ENCODE data around the gene METRNL. TPM values are rescaled to one million over a fixed set of nuclear protein-coding genes. Genes with fewer than 3 reads are reported as not detected.
"Not testable (repeated sequence)": the region's sequence is repeated elsewhere in the genome, so short reads cannot be mapped to it uniquely, and the experiment has no call there.

Gene METRNL
- total and polyA plus RNA-seq, 2 experiments from 2014 or later, result 30.0 to 44.1 TPM

DNA sequence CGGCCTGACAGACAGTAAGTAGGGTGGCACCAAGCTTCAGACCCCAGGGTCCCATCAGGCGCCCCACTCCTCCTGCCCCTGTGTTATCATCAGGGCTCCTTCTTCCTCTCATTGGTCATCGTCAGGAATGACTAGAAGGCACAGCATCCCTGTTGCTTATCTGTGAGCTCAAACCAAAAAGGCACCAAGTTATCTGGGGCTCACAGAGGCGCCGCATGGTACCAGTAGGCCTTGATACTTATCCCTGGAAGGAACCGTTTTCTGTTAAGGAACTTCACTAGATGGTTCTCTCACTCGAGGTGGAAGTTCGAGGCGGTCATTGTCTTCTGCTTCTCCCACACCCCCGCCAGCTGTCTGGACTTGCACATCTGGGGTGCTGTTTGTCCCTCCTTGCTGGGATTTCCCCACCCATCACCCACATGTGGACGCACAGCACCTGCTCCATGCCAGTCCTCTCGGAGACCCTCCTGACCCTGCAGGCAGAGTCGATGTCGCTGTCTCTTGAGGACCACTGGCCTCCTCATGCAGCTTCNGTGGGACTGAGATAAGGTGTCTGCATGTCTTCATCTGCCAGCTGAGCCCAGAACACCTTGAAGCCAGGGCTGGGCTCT lies 52.1 kb downstream of the METRNL start:
- H3K27me3 ChIP-seq, result no peaks in the 10 kb centered on the region
- H3K4me1 ChIP-seq (ENCODE audit: low read depth), result no peaks in the 10 kb centered on the region
- no peaks in the 10 kb centered on the region for H3K9me3 ChIP-seq (ENCODE audit: low read depth)
- TF ChIP-seq, protein P1, sequence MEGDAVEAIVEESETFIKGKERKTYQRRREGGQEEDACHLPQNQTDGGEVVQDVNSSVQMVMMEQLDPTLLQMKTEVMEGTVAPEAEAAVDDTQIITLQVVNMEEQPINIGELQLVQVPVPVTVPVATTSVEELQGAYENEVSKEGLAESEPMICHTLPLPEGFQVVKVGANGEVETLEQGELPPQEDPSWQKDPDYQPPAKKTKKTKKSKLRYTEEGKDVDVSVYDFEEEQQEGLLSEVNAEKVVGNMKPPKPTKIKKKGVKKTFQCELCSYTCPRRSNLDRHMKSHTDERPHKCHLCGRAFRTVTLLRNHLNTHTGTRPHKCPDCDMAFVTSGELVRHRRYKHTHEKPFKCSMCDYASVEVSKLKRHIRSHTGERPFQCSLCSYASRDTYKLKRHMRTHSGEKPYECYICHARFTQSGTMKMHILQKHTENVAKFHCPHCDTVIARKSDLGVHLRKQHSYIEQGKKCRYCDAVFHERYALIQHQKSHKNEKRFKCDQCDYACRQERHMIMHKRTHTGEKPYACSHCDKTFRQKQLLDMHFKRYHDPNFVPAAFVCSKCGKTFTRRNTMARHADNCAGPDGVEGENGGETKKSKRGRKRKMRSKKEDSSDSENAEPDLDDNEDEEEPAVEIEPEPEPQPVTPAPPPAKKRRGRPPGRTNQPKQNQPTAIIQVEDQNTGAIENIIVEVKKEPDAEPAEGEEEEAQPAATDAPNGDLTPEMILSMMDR (IDR thresholded peaks at IDR 0.05; ENCODE audit: low read depth, low read length), result no peak
- no peak for DNase-seq (ENCODE audit: low read depth in 1 of 2, low spot score in 1 of 2)
- H3K4me3 ChIP-seq, result no peak overlapping the region
- H3K36me3 ChIP-seq, result no peaks in the 10 kb centered on the region
- H3K27ac ChIP-seq, result no peak overlapping the region

GRCh38 chr17:83132251-83133081 lies 53.1 kb downstream of the METRNL start:
- Histone ChIP-seq H3K9me3 (ENCODE audit: low read depth) (no peaks in the 10 kb centered on the region), H3K4me1 (ENCODE audit: low read depth) (no peaks in the 10 kb centered on the region), H3K27me3 (no peaks in the 10 kb centered on the region), H3K27ac (no peak overlapping the region), H3K4me3 (no peak overlapping the region), H3K36me3 (no peaks in the 10 kb centered on the region)
- TF ChIP-seq, protein P1 (IDR thresholded peaks at IDR 0.05; ENCODE audit: low read depth, low read length), result no peak
- DNase-seq (ENCODE audit: low read depth in 1 of 2, low spot score in 1 of 2), result no peak

DNA sequence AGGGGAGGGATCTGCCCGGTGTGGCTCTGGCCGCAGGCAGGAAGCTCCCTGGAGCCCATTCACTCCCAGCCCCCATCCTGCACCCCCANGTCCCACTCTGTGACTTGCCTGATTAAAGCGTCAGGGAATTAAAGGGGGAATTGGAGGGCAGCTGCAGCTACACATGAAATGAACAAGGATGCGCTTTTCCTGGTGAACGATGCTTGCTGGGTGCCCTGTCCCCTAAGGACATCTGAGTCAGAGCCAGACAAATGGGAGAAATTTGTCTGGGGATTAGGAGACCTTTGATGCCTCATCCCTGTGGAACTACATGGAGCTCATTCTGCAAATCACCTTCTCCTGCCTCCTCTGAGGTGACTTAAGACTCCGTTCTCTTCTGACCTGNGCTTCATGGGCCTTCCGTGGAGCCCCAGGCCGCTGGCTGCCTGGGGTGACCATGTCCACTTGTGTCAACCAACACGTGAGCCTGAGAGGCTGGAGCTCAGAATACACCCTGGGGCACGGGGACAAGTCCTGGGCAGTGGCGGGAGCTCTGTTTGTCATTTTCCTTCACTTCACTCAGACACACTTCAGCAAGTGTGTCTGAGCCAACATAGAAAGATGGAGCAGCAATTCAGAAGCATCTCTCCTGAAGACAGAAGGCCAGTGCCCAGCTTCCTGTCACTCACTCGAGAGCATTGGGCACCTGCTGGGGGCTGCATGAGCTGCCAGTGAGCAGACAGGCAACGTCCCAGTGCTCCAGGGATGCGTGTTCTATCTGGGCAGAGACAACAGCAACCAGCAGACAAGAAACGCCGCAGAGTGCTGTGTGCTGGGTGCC lies 54.1 kb downstream of the METRNL start:
- no peaks in the 10 kb centered on the region for H3K9me3 ChIP-seq (ENCODE audit: low read depth)
- TF ChIP-seq, protein P1 (IDR thresholded peaks at IDR 0.05; ENCODE audit: low read depth, low read length), result no peak
- H3K36me3 ChIP-seq, result no peaks in the 10 kb centered on the region
- H3K4me1 ChIP-seq (ENCODE audit: low read depth), result no peaks in the 10 kb centered on the region
- no peak for DNase-seq (ENCODE audit: low read depth in 1 of 2, low spot score in 1 of 2)
- H3K4me3 ChIP-seq, result no peak overlapping the region
- H3K27ac ChIP-seq, result no peak overlapping the region
- no peaks in the 10 kb centered on the region for H3K27me3 ChIP-seq

DNA sequence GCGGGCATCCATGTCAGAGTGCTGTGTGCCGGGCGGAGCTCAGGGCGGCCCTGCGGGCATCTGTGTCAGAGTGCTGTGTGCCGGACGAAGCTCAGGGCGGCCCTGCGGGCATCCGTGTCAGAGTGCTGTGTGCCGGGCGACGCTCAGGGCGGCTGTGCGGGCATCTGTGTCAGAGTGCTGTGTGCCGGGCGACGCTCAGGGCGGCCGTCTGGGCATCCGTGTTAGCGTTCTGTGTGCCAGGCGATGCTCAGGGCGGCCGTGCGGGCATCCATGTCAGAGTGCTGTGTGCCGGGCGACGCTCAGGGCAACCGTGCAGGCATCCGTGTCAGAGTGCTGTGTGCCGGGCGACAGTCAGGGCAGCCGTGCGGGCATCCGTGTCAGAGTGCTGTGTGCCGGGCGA lies 55.0 kb downstream of the METRNL start:
- H3K36me3 ChIP-seq; DNase-seq (ENCODE audit: low read depth in 1 of 2, low spot score in 1 of 2); H3K9me3 ChIP-seq (ENCODE audit: low read depth); H3K4me1 ChIP-seq (ENCODE audit: low read depth); H3K27me3 ChIP-seq; H3K4me3 ChIP-seq; H3K27ac ChIP-seq: not testable (repeated sequence)

GRCh38 chr17:83135692-83136091 lies 56.3 kb downstream of the METRNL start:
- Histone ChIP-seq H3K27me3 (no peaks in the 10 kb centered on the region), H3K9me3 (ENCODE audit: low read depth) (no peaks in the 10 kb centered on the region), H3K4me3 (no peak overlapping the region), H3K27ac (no peak overlapping the region), H3K36me3 (no peaks in the 10 kb centered on the region), H3K4me1 (ENCODE audit: low read depth) (no peaks in the 10 kb centered on the region)
- TF ChIP-seq, protein P1 (IDR thresholded peaks at IDR 0.05; ENCODE audit: low read depth, low read length), result no peak
- DNase-seq (ENCODE audit: low read depth in 1 of 2, low spot score in 1 of 2), result no peak

Data from cardiac muscle cell (in vitro differentiated cells and primary cell).